Stimulated activated CD4-positive, alpha-beta T cell treated with anti-CD3 and anti-CD28 coated beads, Interleukin-15, amount 100 ng/mL, for 48 hours (primary cell): ENCODE measurements around the gene CTNNBL1.

Source experiments
- DNase-seq, 2 donors: peaks; one replicate each; pipeline ENCODE4 v3.0.0-alpha.2; 2020; ENCODE audit warnings: low read depth in 2 of 2

Gene CTNNBL1

GRCh38 chr20:37776049-37776448 is 82.2 kb downstream of the CTNNBL1 start:
- DNase-seq = no peak

DNA sequence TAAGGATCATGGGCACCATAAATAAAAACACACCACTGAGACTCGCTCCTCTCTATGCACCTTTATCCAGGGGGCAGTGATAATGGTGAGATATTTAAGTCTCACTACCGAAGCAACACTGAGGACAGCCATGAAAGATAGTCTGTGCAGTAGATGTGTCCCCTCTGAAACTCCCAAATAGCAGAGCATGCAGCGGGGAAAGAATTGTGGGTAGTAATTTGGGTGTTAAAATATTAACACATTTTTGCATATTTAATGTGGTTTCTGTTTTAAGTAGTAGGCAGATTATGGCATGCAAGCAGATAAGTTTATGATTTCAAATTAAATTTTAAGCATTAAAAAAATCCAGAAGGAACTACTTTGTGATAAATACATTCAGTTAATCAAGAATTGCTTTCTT is 82.7 kb downstream of the CTNNBL1 start:
- no peak for DNase-seq

- no peak for DNase-seq
These were observed 83.5 kb downstream of the CTNNBL1 start for GRCh38 chr20:37777012-37777950.

GRCh38 chr20:37777988-37778659 is 84.3 kb downstream of the CTNNBL1 start:
- no peak for DNase-seq

GRCh38 chr20:37781626-37782025 is 87.8 kb downstream of the CTNNBL1 start:
- no peak for DNase-seq

DNA sequence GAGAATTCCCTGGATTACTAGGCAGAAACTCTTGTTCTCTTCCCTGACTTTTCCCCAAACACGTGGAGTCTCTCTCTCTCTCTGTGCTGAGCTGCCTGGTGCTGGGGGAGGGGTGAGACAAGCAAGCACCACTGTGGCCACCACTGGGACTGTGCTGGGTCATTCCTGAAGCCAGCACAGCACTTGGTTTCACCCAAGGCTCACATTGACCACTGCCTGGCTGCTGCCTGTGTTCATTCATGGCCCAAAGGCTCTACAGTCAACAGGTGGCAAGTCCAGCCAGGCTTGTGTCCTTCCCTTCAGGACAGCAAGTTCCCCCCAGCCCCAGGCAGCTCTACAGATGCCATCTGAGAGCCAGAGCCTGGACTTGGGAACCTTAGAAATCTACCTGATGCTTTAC is 92.2 kb downstream of the CTNNBL1 start:
- DNase-seq = no peak

DNA sequence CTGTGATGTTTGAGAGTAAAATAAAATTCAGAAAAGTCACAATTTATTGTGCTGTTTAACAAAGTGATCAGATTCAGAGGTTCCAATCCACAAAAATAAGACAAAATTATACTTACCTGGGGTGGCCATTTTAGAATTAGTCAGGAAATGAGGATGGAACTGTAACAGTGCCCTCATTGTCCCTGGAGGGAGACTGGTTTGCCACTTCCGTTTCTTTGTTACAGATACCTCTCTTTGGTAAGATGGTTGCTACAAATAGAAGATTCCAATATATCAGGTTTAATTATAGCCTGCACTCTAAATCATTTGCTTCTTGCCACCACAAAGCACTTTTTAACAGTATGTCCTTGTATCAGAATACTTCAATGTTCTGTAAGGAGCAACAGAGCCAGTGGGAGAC is 95.6 kb downstream of the CTNNBL1 start:
- no peak for DNase-seq

- DNase-seq = no peak
These were observed 97.1 kb downstream of the CTNNBL1 start for GRCh38 chr20:37790900-37791299.

DNA sequence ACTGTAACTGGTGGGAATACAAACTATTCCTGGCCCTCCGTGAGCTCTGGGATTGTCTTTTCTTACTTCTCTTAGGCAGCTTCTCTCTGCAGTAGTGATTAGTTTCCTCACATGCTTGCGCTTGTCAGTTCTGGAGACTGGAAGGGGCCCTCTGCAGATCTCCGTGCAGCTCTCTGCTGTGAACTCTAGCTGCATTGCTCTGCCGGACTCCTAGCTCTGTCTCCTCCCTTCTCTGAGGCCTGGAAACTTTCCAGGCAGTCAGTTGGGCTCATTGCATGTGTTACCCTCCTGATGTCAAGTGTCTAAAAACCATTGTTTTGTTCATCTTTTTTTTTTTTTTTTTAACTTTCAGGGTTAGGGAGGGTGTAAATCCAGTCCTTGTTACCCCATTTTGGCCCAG is 102.3 kb downstream of the CTNNBL1 start:
- DNase-seq = no peak

DNA sequence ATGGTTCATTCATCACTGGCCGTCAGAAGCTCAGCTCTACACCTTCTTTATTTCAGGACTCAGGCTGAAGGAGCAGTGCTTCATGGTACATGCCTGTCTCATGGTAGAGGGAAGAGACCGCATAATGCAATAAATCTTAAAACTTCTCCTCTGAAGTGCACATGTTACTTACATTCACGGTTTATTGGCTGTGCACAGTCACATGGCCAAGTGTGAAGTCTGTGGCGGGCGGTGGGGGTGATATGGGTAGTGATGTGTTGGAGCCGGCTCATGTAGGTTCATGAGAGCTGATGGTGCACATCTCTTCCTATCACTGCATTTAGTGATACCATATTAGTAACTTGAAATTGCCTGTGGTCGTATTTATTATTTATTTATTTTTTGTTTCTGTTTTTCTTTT is 102.9 kb downstream of the CTNNBL1 start:
- no peak for DNase-seq

DNA sequence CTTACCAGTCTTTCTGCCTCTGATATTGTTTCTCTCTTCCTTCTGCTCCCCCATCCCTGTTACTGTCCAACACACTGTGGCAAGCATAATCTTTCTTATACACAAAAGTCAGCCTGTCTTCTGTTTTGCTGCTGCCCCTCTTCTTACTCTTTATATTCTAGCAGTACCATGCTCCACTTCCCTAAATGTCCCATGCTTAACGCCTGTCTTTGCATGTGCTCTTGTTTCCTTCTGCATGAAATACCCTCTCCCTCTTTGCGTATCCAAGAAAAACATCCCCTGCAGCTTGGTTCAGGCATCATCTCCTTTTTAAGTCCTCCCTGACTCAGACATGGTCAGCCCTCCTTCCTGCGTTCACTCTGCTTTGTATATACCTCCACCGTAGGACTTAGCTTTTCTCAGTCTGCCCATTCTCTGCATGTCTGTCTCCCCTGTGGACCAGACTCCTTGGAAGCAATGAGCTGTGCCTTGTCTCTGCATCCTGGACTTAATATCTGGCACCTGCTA is 103.9 kb downstream of the CTNNBL1 start:
- DNase-seq = no peak

DNA sequence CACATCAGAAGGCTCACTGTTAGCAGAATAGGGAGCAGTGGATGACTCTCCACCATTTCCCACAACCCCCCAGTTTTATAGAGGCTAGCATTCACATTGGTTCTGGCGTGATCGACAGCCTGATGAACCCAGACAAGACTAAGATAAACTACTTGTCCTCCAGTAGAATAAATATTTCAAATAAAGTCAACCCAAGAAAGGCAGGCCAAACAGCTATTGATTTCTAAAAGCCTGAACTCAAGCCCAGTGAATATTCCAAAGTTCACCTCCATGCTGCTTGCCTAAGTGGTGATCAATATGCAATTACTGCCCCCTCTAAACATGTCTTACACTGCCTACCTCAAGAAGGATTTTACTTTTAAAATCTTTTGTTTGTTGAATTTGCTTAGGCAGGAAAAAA is 104.5 kb downstream of the CTNNBL1 start:
- DNase-seq = no peak

GRCh38 chr20:37800618-37801017 is 106.8 kb downstream of the CTNNBL1 start:
- DNase-seq = no peak

GRCh38 chr20:37801921-37802320 is 108.1 kb downstream of the CTNNBL1 start:
- no peak for DNase-seq

DNA sequence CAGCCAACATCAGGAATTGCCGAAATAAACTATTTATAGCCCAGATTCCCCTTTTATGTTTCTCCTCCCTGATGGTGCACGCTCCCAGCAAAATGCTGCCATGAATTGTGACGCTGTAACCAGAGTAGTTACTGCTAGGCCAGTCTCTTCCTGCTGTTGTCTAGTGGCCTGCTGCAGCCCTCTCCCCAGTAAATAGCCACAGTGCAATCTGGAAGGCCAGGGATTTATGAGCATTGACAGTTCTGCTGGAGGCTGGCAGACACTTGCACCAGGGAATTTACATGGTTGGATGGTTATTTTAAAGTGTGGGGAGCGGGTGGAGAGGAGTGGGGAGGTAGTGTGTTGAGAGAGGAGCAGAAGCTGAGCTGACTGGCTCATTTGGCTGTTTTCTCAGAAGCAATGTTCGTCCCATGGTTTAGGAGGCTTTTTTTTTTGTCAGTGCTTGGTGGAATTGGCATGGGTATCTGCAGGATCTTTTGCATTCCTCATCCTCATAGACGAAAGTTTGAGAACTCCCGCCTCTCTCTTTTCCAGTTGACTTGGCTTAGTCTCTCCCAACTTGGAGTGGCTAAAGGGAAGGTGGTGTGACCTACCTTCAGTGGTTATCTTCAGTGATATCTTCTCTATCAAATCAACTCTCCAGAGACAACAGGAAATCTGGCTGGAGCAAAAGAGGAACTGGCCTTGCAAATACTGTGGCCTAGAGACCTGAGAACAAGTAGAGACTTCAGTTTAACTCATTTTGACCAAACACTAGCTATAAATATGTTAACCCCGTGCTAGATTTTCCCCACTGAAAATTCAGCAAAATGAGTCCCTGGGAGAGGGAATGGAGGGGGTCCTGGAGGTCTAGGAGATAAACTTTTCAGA is 109.8 kb downstream of the CTNNBL1 start:
- no peak for DNase-seq

DNA sequence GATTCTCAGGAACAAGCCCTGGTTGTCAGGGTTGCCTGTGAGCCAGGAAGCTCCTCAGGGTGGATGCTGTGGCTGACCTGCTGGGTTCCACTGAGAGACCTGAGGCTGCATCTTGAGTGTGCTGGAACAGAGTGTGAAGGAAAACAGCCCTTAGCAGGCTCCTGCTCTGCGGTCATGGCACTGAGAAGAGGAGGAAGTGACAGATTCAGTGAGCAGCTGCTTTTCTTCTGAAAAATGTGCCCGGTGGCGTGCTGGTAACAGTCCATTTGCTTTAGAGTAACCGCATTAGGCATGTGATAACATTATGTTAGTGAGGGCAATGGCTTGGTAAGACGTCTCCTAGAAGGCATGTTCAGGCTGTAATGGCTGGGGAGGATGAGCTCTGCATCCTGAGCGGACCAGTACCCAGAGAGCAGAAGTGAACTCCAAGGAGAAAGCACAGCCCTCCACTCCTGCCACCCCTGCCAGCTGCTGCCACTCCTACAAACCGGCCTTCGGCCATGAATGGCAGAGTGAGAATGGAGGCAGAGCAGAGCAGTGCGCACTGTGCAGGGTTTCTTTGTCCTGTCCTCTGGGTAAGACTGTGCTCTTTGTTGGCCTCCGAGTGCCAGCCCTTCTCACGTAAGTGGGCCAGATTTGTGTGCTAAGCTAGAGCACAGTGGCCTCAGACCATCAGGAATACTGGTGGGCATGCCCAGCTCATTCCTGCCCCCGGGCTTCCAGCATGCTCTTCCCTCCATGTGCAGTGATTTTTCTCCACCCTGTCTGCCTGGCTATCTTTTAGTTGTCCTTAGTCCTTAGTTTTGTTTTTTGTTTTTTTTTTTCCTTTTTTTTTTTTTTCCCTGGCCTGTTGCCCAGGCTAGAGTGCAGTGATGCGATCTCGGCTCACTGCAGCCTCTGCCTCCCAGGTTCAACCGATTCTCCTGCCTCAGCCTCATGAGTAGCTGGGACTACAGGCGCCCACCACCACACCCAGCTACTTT is 111.0 kb downstream of the CTNNBL1 start:
- DNase-seq = no peak

DNA sequence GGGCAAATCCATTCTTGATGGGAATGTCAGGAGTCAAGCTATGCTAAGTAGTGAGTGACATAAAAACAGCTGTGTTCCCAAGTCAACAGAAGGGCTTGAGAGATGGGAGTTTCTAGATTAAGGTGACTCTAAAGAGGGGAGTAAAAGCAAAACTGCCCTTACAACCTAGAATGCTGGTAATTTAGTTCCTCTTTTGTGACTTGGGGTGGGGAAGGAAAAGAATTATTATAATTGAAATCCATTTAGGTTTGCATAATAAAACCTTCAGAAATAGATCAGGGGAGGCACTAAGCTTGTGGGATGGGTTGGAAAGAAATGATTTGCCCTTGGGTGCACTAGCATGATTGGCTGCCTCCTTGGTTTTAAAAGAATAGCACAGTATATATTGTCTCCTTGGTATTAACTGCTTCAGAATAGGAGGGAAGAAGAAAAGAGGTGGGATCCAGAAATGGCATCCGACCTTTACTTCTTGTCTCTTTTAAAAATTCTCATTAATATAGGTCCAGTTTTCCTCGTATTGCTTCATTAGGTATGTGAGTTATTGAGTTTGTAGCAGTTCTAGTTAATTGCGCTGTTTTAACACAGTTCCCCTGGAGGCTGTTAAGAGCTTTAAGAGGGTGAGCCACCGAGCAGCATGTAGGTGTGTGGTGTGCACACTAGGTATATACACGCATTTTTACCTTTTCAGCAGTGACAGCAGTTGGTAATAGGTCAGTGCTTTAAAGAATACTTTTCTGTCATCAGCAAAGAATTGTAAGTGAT is 113.8 kb downstream of the CTNNBL1 start:
- no peak for DNase-seq

DNA sequence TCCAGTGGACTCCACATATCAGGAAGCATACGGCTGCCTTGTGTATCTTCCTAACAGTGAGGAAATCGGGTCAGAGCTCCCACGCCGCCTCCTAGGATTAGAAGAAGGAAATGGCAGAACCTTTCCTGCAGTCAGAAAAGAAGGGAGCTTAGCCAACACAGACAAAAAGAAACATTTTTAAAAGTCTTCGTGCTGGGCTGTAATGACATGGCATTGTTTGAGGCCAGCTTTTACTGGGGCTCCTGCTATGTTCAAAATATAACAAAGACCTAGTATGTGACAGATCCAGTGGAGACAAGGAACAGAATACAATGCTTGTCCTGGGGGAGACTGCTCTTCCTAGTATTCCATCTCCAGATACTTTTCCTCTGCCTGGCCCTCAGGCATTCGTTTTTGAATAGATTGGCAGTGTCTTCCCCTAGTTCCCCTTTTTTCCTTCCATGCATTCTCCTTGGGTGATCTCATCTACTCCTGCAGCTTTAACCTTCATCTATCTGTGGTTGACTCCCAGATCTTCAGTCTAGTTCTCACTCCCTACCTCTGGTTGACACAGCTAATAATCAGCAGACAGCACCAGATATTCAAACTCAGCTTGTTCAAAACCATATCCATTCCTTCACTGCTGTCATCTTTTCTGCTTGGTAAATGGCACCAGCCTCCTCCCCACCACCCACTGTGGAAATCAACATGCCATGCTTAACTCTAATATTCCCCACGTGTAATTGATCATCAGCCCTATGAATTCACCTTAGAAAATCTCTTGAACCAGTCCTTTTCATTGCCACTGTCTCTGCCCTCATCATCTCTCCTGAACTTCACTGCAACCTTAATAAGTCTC is 114.6 kb downstream of the CTNNBL1 start:
- DNase-seq = no peak

- no peak for DNase-seq
These were observed 116.2 kb downstream of the CTNNBL1 start for GRCh38 chr20:37810027-37810426.
